ENCODE results near the gene NT5E.

GRCh38 chr6:85493389-85493788 lies 43.5 kb downstream of the NT5E start:
- TF ChIP-seq POLR2AphosphoS5 (IDR thresholded peaks at IDR 0.05; ENCODE audit: borderline replicate concordance, low read depth, low read length) (no peak), EZH2 (IDR thresholded peaks at IDR 0.05) (no peak), FOXP2 (optimal IDR thresholded peaks at IDR 0.05; ENCODE audit: control extremely low read depth, extremely low read length, insufficient read depth) (no peak)
